GM12865 (cell line): ENCODE measurements around the gene CBX4.

Experiments used
- DNase-seq: peaks from one replicate; pipeline ENCODE4 v3.0.0; 2010; ENCODE audit warnings: low read depth
- H3K4me3 ChIP-seq: 2 replicates; pipeline ENCODE4 v1.5.1; 2011; ENCODE audit warnings: mild to moderate bottlenecking, low read depth, low read length, control low read depth
- TF ChIP-seq, protein P1 (sequence below): IDR thresholded peaks from 2 replicates; pipeline ENCODE4 v1.5.1; 2011; ENCODE audit warnings: low read length, control low read depth, low read depth, inconsistent platforms; ENCODE audit not compliant: insufficient read depth; ENCODE audit errors: missing control alignments

Gene CBX4

DNA sequence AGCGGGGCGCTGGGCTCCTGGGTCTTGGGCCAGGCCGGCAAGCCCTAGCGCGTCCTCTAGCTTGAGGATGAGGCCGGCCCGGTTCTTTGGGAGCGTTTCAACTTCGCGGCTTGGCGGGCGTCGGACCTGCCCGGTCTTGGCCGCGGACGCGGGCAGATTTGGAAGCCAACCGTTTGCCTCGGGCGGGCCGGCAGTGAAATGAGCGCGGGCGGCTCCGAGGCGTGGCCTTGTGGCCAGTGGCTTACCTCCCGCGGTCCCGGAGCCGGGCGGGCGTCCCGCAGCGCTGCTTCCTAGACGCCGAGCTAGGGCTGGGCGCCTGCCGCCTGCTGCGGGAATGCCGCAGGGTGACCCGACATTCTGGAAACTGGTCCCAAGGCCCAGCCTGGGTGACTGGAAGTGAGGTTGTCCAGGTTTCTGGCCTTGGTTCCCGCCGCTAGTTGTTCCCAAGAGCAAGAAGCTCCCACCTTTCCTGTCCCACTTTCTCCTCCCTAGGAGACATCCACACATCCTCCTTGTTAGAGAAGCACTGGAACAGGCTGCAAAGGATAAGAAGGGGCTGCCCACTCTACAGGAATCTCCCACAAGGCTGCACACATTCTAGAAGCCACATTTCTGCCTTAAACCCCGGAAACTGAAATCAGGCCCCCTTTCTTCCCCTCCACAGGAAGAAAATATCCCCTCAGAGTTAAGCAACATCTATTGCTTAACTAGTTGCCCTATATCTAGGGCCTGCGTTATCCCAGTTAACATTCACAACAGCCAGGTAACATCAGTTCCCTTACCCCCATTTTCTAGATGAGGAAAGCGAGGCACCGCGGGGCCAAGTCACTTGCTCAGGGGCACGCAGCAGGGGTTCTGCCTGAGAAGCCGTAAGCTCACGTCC, 37.8 kb downstream of the CBX4 start:
- DNase-seq = no peak
- TF ChIP-seq, protein P1, sequence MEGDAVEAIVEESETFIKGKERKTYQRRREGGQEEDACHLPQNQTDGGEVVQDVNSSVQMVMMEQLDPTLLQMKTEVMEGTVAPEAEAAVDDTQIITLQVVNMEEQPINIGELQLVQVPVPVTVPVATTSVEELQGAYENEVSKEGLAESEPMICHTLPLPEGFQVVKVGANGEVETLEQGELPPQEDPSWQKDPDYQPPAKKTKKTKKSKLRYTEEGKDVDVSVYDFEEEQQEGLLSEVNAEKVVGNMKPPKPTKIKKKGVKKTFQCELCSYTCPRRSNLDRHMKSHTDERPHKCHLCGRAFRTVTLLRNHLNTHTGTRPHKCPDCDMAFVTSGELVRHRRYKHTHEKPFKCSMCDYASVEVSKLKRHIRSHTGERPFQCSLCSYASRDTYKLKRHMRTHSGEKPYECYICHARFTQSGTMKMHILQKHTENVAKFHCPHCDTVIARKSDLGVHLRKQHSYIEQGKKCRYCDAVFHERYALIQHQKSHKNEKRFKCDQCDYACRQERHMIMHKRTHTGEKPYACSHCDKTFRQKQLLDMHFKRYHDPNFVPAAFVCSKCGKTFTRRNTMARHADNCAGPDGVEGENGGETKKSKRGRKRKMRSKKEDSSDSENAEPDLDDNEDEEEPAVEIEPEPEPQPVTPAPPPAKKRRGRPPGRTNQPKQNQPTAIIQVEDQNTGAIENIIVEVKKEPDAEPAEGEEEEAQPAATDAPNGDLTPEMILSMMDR = no peak
- peak overlapping the region; percentile 41; the same call in 1 of the 2 replicates for H3K4me3 ChIP-seq

DNA sequence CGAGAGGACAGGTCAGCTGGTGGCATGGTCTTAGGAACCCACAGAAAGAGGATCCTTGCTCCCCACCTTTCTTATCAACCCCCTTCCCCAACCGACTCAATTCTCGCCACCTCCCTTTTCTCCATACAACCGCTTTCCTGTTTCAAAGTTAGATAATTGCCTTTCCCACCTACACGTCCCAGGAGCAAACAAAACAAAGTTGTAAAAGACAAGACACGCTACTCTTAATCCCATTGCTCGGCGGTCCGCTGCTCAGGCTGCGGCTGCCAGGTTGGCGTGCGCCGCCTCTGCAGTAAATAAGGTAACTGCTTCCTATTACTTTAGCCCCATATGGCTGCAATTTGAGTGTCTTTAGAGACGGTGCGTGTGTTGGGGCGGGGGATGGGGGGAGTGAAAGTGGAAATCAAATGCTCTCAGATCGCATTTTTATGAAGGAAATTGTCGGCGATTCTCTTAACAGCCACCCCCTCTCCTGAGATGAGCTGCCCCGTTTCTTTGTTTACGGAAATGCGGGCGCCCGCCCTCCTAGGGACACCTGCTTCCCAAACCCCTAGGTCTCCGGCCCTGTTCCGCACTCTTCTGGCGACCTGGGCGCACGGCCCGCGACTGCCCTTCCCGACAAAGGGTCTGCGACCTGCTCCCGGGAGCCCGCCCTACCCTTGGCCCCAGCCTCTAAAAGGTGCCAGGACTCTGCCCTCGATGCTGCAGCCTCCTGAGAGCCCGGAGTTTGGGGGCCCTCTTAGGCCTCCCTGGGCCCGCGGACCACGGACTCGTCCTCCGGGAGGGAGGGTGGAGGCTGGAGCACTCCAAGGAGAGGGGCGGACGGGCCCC, 38.7 kb downstream of the CBX4 start:
- TF ChIP-seq, protein P1 = no peak
- DNase-seq = peak; percentile 73
- H3K4me3 ChIP-seq = peak overlapping the region; percentile 41

DNA sequence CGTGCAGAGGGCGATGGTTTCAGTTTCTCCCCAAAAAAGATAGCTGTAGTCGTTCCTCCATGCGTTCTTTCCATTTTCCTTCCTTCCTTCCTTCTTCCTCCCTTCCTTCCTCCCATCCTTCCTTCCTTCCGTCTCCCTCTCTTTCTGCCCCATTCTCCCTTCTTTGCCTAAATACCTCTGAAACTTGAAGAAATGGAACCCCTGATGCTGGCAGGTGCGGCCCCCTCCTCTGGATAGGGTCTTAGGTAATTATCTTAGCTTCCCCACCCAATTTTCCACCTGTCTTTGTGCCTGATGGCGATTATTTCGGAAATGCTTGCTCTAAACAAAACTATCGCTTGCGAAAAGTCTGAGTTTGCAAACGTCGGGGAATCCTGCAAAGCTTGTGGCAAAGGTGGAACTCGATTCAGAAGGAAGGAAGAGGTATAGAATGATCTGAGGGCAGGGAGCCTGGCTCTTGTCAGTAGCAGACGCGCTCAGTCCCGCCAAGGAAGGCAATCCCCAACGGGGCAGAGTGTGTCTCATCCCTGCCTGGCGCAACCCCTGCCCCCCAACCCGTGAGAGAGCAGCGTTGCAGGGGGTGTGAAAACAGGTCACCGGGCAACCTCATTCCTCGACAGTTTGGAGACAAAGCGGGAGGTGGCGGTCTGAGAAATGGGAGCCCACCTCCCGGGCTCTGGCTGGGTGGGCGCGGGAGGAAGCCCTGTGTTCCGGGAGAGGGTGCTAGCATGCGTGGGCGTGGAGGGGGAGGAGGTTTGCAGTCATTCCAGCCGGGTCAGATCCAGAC, 39.5 kb downstream of the CBX4 start:
- no peak overlapping the region for H3K4me3 ChIP-seq
- no peak for DNase-seq
- TF ChIP-seq, protein P1 = no peak

DNA sequence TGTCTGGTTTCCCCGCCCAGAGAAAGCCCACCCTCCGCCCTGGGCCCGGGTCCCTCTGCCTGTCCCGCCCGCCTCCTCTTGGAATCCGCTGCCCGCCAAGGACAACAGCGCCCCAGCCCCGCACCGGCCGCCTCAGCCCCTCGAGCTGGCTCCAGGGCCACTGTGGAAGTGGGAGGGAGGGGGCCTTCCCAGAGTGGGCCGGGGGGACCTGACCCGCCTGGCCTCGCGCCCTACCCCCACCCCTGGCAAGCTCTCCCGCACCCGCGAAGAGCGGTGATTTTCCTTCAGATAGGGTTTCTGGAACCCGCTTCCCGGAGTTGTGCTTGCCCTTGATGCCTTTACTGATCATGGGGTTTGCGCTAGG, 40.1 kb downstream of the CBX4 start:
- TF ChIP-seq, protein P1 = no peak

DNA sequence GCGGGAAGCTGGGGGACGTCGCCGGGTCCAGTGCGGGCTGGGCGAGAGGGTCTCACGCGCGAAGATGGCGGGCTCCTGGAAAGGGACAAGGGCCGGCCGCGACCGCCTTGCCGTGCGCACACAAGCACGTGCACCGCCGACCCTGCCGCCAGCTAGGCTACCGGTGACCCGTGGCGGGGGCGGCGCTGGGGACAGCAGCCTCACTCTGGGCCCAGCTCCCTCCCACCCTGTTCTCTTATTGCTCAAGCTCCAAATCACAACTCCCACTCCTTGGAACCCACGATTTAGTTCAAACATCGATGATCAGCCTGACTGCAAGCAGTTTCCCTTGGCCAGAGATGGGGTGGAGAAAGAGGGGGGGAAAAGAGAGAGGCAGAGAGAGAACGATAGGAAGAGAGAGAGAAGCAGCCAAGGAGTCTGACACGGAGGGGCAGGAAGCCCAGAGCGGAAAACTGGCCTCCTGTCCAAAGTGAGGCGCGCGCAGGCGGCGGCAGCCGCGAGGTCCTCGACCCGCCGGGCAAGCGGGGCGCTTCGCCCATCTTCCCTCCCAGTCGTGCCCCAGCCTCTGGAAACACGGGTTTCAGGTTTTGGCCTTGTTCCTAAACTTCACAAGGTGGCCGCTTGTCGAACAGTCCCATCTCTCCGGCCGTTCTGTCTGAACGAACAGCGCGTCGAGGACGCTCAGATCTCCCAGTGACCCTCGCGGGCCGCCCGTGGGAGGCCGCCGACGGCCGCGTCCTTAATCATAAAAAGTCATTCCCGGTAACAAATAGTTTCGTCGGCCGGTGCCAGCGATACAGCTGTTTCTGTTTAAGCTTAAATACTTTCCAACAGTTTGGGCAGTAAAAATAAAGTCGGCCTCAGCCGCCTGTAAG, 40.7 kb downstream of the CBX4 start:
- TF ChIP-seq, protein P1 = no peak
- DNase-seq = no peak
- H3K4me3 ChIP-seq = peak overlapping the region; percentile 57

More for the DNA sequence above, 40.1 kb downstream of the CBX4 start:
- no peak for DNase-seq
- H3K4me3 ChIP-seq = no peak overlapping the region
